HG02870 (cell line): Measurements from ENCODE around the gene LRRC4.

Source experiments
- ATAC-seq: cut with Tn5 transposase; IDR thresholded peaks from one replicate; pipeline ENCODE4 v1.9.1; 2021; ENCODE audit warnings: mild to moderate bottlenecking, moderate library complexity; ENCODE audit not compliant: unreplicated experiment

The LRRC4 gene

DNA sequence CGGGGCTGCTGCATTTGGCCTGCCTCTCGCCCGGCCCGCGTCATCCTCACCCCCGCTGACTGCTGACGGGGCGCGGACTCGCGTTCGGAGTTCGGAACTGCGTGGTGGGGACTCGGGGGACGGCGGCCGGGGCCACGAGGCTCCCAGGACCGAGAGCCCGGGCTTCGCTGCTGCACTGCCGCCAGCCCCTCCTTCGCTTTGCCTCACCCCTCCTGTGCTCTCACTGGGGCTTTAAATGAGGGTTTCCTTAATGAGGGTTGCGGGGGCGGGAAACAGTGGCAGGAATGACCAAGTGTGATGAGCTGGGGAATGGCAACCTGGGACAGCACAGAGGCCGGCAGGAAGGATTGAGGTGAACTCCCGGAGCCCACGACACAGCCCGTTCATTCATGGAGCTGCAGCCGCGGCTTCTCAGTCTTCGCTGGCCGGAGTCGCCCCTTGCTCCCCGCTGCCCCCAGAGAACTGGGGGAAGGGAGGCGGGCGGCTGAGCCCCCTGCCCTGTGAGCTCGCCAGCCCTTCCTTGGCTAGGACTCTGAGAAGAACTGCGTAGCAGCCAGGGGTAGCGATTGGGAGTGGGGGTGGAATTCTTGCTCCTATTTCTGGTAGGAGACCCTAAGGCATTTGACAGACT is 1.5 kb upstream of the LRRC4 start:
- ATAC-seq: no peak

DNA sequence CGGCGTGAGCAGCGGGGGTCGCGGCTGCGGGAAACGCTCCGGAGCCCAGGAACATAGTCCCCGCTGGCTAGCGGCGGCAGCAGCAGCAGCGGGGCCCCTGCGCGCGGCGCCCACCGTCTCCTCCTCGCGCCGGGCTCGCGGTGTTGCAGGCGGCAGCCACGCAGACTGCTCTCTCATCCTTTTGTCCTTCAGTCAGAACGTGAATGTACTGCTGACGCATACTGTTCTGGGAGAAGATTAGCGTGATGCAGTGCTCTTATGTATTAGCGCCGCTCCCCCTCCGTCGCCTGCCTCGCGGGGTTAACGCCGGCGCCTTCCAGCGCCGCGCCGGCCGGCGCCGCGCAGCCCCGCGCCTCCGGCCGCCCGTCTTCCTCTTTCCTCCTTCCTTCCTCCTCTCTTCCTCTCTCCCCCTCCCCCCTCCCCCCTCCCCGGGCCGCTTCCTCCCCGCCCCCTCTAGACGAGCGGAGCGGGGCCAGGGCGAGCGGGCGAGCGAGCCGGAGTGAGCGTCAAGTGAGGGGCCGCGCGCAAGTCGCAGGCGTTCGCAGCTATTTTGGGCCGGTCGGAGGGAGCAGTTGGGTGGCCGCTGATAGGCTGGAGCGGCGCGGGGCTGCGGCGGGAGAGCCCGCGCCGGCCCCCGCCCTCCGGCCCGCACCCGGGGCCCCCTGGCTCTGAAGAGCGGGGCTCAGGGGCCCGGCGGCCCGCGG is 816 bp upstream of the LRRC4 start:
- ATAC-seq: peak; percentile 56

DNA sequence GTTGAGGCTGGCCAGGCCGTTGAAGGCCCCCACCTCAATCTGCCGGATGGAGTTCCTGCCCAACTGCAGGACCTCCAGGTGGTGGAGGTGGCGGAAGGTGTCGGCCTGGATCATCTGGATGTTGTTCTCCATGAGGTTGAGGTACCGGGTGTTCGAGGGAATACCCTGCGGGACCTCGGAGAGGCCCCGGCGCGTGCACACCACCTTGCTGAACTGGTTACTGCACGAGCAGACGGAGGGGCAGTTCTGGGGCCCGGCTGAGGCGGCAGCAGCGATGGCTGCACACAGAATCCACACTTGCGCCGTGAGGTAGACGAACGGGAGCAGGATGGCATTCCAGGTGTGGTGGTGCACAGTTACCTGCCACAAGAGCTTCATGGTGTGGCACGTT is 979 bp downstream of the LRRC4 start:
- no peak for ATAC-seq

DNA sequence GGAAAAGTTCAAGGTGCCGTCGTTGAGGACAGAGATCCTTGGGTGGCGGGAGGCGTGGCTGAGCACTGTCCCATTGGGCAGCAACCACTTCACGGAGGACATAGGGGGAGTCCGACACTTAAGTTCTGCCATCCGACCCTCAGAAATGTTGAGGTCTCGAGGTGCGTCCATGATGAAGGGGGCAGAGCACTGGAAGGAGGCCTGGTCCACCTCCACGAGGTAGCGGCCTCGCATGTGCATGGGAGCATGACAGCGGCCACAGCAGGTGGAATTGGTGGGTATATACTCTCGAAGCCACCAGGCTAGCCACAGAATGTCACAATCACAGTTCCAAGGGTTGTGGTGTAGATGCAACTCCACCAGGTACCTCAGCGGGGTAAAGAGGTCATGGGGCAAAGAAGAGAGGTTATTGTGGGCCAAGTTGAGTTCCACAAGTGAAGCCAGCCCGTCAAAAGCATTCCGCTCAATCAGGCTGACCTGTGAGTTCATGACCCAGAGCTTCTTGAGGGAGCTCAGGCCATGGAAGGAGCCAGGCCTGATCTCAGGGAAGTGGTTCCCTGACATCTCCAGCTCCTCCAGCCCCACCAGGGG is 1.7 kb downstream of the LRRC4 start:
- no peak for ATAC-seq

DNA sequence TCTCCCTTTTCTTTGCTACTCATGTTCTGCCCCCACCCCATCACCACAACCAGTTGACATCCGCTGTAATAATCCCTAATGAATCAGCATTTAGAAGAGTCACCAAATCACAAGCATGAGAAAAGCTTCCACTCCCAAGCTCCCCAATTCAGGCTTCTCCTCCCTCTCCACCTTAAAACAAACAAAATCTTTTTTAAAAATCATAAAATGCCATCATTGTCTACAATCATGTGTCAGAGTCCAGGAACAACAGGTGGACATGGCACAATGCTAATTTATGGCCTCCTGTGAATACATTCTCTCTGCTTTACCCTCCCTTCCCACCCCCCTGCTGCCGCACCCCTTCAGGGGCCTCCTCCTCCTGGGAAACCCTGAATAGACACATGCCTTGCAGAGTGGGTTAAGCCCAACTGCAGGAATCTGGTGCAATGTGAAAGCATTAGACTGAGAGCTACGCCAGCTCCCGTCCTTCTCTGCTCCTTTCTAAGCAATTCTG is 3.7 kb downstream of the LRRC4 start:
- no peak for ATAC-seq

DNA sequence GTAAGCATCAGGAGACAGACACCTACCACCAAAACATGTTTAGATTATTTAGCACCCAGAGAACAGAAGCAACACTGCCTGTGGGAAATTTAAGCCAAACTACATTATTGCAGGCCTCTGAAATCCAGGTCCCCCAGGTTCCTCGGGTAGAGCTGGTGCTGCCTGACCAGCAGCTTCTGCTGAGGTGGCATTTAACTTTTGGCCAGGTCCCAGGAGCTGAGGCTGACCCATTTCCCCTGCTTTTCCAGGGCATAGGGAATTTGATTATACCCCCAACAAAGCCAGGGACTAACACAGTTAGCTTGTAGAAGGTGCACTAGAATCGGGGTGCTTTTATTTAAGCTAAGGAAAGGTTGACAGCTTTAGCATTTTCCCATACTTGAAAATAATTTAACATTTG is 4.7 kb downstream of the LRRC4 start:
- ATAC-seq: no peak

DNA sequence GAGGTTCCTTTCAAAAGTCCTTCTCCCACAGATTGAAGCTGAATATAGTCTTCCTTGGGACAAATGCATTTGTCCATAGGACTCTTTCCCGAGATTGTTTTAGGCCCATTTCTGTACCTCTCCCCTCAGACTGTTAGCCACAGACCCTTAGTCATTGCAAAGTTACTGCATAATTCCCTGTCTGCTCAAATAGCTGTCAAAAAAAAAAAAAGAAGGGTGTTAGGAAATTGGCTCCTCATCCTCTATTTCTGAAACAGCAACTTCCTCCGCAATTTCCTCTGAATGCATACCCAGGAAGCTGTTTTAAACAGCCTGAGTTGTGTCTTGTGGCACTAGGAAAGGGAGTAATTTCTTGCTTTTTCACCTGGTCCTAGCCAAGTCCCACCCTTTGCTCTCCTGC is 5.4 kb downstream of the LRRC4 start:
- no peak for ATAC-seq

DNA sequence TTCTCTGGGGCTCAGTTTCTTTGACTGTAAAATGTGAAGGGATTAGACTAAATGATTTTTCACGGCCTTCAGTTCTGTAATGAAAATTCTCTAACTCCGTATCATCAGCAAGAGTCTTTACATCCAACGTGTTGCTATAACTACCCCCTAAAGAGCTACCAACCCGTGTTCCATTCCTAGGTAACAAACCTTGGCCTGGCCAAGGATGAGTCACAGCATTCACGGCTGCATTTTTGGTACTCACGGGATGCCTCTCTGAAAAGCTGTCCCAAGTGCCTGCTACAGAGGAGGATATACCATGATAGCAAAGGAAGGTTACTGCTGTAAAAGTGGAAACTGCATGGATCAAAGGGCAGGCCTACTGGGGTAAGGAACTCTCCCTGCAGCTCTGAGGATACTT is 5.9 kb downstream of the LRRC4 start:
- ATAC-seq: no peak

DNA sequence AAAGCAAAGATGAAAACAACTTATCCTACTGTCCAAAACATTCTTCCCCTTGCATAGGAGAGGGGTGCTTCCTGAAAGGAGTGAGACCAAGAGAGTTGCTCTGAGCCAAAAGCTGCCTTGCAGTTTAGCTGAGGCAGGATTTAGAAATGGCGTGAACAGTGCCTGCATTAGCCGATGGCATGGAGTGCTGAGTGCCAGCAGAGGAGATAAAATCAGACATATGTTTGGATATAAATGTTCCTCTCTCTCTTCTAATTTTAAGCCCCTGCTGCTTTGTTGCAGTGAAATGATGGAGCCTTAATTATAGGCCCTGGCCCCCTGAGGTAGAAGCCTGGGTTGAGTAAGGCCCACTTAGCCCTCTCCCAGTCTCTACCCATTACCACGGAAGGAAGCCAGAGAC is 7.1 kb downstream of the LRRC4 start:
- no peak for ATAC-seq

DNA sequence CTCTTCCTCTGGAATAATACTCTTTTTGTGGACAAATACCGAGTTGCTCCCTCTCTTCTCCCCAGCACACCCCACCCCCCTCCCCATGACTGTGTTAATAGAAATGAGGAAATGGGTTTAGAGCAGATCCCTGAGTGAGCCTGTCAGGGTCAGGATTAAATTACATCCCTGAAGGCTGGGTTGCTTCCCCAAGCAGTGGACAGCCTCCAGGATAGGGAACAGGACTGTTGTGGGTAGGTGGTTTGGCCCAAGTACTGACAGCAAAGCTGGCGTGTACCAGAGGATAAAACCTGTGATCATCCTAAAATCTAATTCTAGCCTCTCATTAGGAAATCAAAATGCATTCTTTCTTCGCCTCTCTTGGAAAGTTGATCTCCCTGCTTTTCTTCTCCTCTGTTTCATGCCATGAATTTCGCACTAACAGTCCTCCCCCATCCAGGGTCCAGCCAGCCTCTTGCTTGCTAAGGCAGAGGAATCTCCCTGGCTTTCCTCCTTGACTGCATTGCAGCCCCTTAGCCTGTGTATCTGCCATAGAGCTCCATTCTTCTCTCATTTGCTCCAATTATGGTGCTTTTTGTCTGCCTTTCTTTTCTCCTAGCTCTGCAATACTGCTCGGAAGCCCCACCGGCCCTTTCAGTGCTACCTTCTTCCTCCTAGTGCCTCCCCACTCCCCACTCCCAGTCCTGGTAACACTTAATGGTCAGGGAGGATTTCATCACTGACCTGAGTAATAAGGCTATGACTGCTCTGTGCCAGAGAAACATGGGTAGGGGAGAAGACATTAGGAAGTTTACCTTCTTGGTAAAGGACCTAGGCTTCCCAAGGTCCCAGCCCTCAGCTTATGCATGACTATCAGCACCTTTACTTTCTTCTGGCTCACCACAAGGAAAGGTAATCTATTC is 8.4 kb downstream of the LRRC4 start:
- no peak for ATAC-seq

DNA sequence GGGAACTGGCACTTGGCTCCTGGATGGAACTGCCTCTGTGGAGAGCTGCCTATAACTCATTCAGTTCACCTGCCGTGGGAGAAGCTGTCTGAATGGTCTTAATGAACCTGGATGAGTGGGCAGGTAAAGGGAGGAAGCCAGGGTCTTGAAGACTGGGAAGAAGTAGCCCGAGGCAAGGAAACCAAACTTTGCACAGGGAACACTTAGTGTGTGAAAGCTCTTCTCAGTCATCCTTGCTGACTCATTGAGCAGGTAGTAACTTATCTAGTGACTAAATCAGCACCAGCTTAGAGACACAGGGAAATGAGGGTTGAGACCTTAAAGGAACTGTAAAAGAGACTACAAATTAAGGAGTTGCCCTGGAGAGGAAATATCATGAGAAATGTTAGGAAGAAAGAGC is 9.9 kb downstream of the LRRC4 start:
- ATAC-seq: no peak

DNA sequence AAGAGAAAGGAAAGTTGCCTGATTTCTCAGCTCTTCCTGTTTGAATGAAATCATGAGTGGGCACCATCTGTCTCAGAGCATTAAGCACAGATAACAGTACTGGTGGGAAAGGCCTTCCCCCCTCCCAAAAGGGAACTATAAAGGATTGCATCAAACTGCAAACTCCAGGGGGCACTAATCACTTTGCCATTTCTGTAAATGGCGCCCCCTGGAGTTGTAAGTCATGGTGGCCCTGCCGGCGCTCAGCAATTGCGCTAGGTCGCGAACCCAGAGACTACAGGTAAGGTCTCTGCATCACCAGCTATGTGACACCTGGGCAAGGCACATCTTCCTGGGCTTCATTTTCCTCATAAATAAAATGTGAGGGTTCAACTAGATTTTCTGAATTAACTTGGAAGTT is 11.1 kb downstream of the LRRC4 start:
- no peak for ATAC-seq

DNA sequence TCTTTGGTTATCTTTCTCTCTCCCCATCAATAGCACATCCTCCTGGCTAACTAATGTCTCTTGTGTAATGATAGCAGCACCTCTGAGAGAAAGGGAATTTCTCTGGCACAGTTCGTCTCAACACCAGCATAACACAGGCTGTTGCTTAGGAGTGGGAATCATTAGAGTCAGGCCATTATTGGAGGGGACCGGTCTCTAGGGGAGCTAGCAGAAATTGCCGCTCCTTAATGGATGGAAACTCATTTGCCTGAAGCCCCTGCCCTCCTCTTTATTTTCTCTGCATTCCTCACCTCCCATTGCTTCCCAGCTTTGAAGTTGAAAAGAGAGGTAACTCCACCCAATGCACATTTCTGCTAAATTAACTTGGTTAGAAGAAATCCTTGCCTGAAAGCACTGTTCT is 11.9 kb downstream of the LRRC4 start:
- no peak for ATAC-seq

DNA sequence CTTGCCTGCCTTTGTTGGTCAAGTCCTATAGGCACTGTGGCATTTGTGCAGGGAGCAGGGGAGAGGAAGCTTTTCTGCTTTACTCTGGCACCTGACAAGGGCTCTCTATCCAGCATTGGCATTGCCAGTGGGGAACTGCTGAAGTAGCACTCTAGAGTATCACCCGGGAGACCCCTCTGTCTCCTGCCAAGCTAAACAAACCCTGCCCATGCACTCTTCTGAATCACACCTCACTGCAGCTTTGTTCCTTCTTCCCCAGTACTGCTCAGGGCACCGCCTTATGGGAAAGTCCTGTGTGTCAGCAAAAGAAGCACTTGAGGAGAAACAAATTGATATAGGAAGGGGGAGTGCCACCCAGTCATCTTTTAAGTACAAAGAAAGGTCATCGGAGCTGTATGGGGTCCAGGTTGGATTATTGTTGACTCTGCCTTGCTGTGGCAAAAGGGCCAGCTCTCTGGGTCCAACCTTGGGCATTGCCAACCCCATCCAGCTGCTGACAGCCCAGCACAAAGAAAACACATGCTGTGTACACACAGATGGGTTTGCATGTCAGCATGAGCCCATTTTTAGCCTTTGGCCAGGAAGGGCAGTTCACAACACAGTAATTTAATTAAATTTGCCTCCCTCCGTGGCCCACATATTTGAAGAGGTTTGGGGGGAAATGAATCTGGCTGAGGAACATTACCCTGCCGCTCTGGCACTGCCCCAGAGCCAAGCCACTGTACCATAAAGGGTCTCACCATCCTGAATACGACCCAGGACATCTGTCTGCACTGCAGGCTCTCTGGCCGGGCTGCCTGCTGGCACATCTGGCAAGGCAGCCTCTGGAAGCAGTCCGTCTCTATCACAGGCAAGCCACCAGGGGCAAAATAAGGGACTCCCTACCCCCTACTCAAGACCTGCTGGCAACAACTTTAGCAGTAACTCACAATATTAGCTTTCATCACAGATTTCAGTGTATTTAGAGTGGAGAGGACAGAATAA is 13.1 kb downstream of the LRRC4 start:
- no peak for ATAC-seq

DNA sequence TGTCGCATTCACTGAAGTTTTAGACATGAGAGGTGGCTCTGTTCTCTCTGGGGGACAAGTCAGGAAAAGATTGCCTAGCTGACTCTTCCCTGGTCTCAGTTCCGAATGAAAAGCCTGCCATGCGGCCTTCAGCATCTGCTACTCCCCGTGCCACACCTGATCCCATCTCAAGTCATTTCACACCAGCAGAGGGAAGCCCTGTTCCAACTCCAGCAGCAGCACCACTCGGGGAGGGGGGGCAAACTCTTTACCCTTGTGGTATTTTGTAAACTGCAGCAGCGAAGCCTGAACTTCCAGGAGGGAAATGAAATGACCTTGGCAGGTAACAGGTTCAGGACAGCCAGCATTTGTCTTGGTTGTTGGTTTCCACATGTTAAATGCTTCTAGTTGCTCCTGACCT is 13.8 kb downstream of the LRRC4 start:
- no peak for ATAC-seq

DNA sequence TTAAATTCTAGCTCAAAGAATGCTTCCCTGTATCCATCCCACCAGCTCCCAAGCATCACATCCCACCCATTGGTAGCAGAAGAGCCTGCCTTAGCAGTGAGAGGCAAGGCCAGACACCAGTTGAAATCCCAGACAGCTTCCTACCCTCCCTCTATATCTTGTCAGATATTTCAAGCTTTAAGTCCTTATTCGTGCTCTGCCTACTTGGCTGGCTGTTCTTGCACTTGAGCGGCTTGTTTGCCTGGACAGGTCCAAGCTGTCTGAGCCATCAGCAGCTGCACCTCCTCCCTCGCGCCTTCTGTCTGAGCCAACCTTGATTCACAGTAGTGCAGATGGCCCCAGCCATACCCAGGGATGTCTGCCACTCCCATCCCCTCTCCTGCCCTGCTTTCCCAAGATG is 16.4 kb downstream of the LRRC4 start:
- no peak for ATAC-seq

DNA sequence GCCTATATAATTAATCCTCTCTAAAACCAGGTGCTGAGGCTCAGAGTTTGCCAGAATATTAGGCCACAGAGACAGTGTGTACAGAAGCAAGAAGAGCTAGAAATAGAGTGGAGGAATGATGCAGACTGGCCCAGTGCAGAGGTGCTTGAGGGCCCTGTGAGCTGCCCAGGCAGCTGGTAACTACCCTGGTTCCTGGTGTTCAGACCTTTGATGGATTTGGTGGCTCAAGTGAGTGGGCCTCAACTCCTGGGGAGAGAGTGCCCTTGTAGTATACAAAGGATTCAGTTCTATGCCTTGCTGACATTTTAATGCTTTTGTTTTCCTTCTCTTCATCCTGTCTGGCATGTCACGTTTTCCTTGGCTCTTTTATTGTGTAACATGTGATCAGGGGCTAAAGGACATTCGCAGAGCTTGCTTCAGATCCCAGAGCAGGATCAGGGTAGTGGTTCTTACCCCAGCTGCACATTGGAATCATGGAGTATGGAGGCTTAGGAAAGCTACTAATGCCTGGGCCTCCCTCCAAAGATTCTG is 20.0 kb downstream of the LRRC4 start:
- no peak for ATAC-seq

DNA sequence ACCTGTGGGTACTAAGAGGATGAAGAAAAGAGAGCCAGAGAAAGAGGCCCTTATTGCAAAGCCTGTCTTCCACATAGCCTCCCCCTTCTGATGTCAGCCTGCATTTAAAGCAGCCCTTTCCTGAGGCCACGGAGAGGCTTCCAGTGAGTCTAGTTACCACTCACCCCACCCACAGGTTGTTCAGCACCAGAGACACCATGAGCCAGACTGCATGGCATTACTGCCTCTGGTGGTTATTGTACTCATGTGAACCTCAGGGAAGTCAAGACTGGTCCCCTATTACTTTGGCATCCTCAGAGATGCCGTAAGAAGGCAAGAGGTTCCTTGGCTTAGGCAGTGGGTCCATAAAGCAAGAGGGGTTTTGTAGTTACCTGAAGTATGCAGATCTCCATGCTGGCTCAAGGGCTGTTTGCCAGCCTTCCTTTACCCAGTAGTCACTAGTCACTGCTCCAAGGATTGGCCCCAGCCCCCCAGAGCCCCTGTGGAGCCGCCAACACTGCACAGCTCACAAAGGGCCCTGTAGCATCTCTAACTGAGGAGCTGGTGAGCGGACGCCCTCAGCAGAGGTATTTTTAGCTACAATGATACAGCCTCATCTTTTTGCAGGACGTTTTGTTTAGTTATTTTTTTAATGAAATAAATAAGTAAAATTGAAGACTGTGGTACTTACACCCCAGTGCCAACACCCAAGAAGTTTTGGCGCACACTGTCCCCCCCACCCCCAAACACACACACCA is 20.7 kb downstream of the LRRC4 start:
- ATAC-seq: no peak

DNA sequence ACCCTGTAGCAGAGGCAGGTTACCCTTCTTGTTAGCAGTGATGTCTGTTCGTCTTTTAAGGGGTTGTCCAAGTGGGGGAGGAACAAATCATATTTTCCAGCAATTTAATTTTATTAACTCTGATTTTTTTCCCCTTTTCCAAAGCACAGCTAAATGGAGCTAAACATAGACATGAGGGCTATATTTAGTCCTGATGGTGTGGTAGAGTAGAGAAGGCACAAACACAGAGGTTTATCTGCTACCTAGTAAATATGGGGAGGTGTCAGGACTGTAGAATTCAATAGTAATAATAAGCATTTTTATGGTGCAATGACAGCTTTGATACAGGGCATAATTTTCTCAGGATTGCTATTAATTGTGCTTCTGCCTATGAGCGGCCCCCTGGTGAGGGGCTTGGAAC is 22.5 kb downstream of the LRRC4 start:
- no peak for ATAC-seq
